Smooth muscle cell (in vitro differentiated cells): Measurements from ENCODE around the gene CDC14B. TPM values are rescaled to one million over a fixed set of nuclear protein-coding genes. Genes with fewer than 3 reads are reported as not detected.

Experiments
- DNase-seq: peaks from one replicate; lab custom pipeline; 2025; ENCODE audit not compliant: unreplicated experiment; lab: John Stamatoyannopoulos, UW
- H2AFZ ChIP-seq: fragments of 200-600 bp; sonication (generic); 2 replicates; pipeline ENCODE4 v1.6.0; 2016; ENCODE audit warnings: antibody characterized with exemption, low read depth, mild to moderate bottlenecking
- H3F3A ChIP-seq: fragments of 200-600 bp; sonication (generic); 2 replicates; pipeline ENCODE4 v1.6.0; 2017; ENCODE audit warnings: antibody characterized with exemption, low read depth
- H3K27ac ChIP-seq: fragments of 200-600 bp; sonication (generic); 2 replicates; pipeline ENCODE4 v1.5.1; 2016; ENCODE audit warnings: low read depth, mild to moderate bottlenecking
- H3K27me3 ChIP-seq: fragments of 200-600 bp; sonication (generic); 2 replicates; pipeline ENCODE4 v1.6.1; 2016; ENCODE audit warnings: low read depth, mild to moderate bottlenecking
- H3K36me3 ChIP-seq: fragments of 200-600 bp; sonication (generic); 2 replicates; pipeline ENCODE4 v1.5.1; 2016; ENCODE audit warnings: low read depth
- H3K4me1 ChIP-seq: fragments of 200-600 bp; sonication (generic); 2 replicates; pipeline ENCODE4 v1.5.1; 2016; ENCODE audit warnings: low read depth
- H3K4me2 ChIP-seq: fragments of 200-600 bp; sonication (generic); 2 replicates; pipeline ENCODE4 v1.6.0; 2016; ENCODE audit warnings: mild to moderate bottlenecking
- H3K4me3 ChIP-seq: fragments of 200-600 bp; sonication (generic); 2 replicates; pipeline ENCODE4 v1.5.1; 2016; ENCODE audit warnings: mild to moderate bottlenecking
- H3K79me2 ChIP-seq: fragments of 200-600 bp; sonication (generic); 2 replicates; pipeline ENCODE4 v1.6.0; 2016; ENCODE audit warnings: low read depth, mild to moderate bottlenecking
- H3K9ac ChIP-seq: fragments of 200-600 bp; sonication (generic); 2 replicates; pipeline ENCODE4 v1.6.0; 2016; ENCODE audit warnings: low read depth
- H3K9me3 ChIP-seq: fragments of 200-600 bp; sonication (generic); replicated peaks from 2 replicates; pipeline ENCODE4 v1.5.1; 2016; ENCODE audit warnings: low read depth
- H4K20me1 ChIP-seq: fragments of 200-600 bp; sonication (generic); 2 replicates; pipeline ENCODE4 v1.6.0; 2016; ENCODE audit warnings: low read depth
- WGBS: methylation state at CpG from one replicate; pipeline ENCODE4 v1.1.7; 2016; ENCODE audit warnings: low lambda C conversion rate; 5-methylcytosine and 5-hydroxymethylcytosine counted together
- polyA plus RNA-seq: library from polyadenylated mRNA; unstranded; fragments of >200 nt; fragmentation: Nextera tagmentation; extraction: Ambion mirVana; gene quantifications from 2 replicates; pipeline ENCODE4 v1.2.1, GENCODE V29; 2016
- total RNA-seq: library from RNA; depleted of rRNA; stranded (reverse); fragments of >200 nt; gene quantifications from 2 replicates; pipeline ENCODE4 v1.2.3, GENCODE V29; 2014
- TF ChIP-seq, protein P1 (sequence below): fragments of 200-600 bp; sonication (generic); IDR thresholded peaks from 2 replicates; pipeline ENCODE4 v1.5.1; 2017; ENCODE audit warnings: borderline replicate concordance, mild to moderate bottlenecking, antibody characterized with exemption; ENCODE audit not compliant: insufficient read depth, poor library complexity, severe bottlenecking

CDC14B gene
- total and polyA plus RNA-seq, 2 experiments from 2014 or later: 5.7 to 16.0 TPM

DNA sequence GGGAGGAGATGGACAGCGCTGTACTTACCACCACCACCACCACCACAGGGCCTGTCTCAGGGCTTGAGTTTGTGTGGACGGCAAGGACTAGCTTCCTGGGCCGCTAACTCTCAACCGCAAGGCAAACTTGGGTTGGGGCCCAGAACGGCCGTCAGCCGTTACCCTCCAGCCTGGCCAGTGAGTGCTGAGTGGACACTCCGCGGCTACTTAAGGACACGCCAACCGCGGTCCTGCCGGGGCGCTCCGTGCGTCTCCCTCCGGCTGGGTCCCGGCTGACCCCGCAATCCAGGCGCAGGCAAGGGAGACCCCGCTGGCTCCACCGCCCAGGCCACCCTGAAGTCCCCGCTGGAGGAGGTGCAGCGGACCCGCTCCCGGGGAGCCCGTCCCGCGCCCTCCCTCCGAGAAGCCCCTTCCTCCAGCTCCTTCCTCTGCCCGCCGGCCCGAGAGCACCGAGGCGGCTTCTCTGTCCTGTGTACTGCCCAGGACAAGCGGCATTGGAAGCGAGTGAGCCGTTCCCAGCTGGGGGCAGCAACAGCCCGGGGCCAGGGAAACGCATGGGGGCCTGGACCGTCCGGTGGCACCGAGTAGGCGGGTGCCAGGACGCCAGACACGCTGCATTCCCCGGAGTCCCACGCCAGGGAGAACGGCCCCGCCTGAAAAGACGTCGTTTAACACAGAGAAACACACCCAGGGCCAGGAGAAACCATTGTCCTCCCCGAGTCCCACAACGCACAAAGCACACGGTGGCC lies 123.1 kb downstream of the CDC14B start:
- H3K9me3 ChIP-seq: no peaks in the 10 kb centered on the region
- no peak for DNase-seq
- 97% methylated on average over 46 of the region's 55 CpGs for WGBS

DNA sequence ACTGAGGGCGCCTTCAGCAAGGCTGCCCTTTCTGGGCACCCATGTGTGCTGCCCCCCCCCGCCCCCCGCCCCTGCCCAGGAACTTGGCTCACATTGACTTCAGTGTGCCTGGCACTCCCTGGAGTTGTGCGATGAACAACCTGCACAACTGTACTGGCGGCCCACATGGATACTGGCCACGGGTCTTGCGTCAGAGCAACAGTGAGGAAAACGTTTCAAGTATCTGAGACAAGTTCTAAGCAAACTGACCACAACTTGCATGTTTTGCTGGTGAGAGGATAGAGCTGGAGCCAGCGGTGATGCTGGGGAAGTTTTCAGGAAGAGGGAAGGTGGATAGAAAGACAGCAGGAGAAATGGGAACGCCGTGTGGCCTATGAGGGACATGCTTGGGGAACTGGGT lies 124.3 kb downstream of the CDC14B start:
- H3F3A ChIP-seq: peaks cover 11% of the 10 kb centered on the region
- no peaks in the 10 kb centered on the region for H3K9me3 ChIP-seq
- no peak overlapping the region for H2AFZ ChIP-seq
- 67% methylated on average over 11 of the region's 11 CpGs for WGBS
- H3K79me2 ChIP-seq: no peaks in the 10 kb centered on the region
- no peak overlapping the region for H3K27ac ChIP-seq
- TF ChIP-seq, protein P1, sequence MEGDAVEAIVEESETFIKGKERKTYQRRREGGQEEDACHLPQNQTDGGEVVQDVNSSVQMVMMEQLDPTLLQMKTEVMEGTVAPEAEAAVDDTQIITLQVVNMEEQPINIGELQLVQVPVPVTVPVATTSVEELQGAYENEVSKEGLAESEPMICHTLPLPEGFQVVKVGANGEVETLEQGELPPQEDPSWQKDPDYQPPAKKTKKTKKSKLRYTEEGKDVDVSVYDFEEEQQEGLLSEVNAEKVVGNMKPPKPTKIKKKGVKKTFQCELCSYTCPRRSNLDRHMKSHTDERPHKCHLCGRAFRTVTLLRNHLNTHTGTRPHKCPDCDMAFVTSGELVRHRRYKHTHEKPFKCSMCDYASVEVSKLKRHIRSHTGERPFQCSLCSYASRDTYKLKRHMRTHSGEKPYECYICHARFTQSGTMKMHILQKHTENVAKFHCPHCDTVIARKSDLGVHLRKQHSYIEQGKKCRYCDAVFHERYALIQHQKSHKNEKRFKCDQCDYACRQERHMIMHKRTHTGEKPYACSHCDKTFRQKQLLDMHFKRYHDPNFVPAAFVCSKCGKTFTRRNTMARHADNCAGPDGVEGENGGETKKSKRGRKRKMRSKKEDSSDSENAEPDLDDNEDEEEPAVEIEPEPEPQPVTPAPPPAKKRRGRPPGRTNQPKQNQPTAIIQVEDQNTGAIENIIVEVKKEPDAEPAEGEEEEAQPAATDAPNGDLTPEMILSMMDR: no peak
- no peaks in the 10 kb centered on the region for H3K4me1 ChIP-seq
- no peak overlapping the region for H3K4me2 ChIP-seq
- H3K36me3 ChIP-seq: no peaks in the 10 kb centered on the region
- H3K9ac ChIP-seq: no peak overlapping the region
- no peak overlapping the region for H3K4me3 ChIP-seq
- no peak for DNase-seq
- H4K20me1 ChIP-seq: no peaks in the 10 kb centered on the region
- H3K27me3 ChIP-seq: no peaks in the 10 kb centered on the region

More for the DNA sequence above, 123.1 kb downstream of the CDC14B start:
- no peaks in the 10 kb centered on the region for H3K79me2 ChIP-seq
- no peaks in the 10 kb centered on the region for H4K20me1 ChIP-seq
- H3K4me3 ChIP-seq: no peak overlapping the region
- TF ChIP-seq, protein P1: no peak
- peaks cover 2% of the 10 kb centered on the region for H3F3A ChIP-seq
- H3K4me1 ChIP-seq: no peaks in the 10 kb centered on the region
- no peaks in the 10 kb centered on the region for H3K36me3 ChIP-seq
- no peak overlapping the region for H3K4me2 ChIP-seq
- H3K27ac ChIP-seq: no peak overlapping the region
- no peak overlapping the region for H3K9ac ChIP-seq
- H3K27me3 ChIP-seq: no peaks in the 10 kb centered on the region
- no peak overlapping the region for H2AFZ ChIP-seq

DNA sequence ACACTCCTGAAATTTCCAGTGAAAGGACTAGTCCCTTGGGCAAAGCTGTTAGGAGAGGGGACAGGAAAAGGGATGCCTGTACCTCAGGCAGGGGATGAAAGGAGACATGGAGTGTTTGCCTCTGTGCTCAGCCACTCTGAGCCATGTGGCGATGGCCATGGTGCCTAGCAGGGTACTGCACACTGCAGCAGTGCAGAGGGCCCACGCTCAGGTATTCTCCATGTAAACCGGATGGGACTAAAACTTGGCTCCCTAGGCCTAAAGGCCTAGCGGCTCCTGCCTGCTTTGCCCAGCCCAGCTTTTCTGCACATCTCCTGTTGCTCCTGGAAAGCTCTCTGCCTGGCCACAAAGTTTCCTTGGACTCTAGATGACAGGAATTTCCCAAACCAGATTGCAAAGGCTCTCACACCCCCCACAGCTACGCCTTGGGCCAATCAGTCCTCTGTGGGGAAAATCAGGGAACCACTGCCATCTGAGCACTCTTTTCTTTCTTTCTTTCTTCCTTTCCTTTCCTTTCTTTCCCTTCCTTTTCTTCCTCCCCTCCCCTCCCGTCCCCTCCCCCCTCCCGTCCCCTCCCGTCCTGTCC lies 125.3 kb downstream of the CDC14B start:
- no peak for DNase-seq
- Histone ChIP-seq H3K9me3 (no peaks in the 10 kb centered on the region), H3K4me2 (no peak overlapping the region), H3K36me3 (no peaks in the 10 kb centered on the region), H3K27ac (no peak overlapping the region), H2AFZ (no peak overlapping the region), H4K20me1 (no peaks in the 10 kb centered on the region), H3K4me3 (no peak overlapping the region), H3K9ac (no peak overlapping the region), H3F3A (peaks cover 14% of the 10 kb centered on the region), H3K4me1 (no peaks in the 10 kb centered on the region), H3K27me3 (no peaks in the 10 kb centered on the region), H3K79me2 (no peaks in the 10 kb centered on the region)
- TF ChIP-seq, protein P1: no peak
- WGBS: 88% methylated on average over 5 of the region's 8 CpGs
